ENCODE data around the gene FAM151B. TPM values are rescaled to one million over a fixed set of nuclear protein-coding genes. Genes with fewer than 3 reads are reported as not detected.
"Not testable (repeated sequence)": the region's sequence is repeated elsewhere in the genome, so short reads cannot be mapped to it uniquely, and the experiment has no call there.

The FAM151B gene
- total and polyA plus RNA-seq, 2 of the 8 experiments (the other 6 are each of a cell fraction or from before 2014, with no cell fraction given), result 0.62 to 1.1 TPM

- H3K23me2 ChIP-seq (ENCODE audit: low read depth, low read length), result no peaks in the 10 kb centered on the region
- peaks cover 0 to 21% (median 5%) of the 10 kb centered on the region in 4 experiments; a peak in 4 of 8 replicates for H3K36me3 ChIP-seq (ENCODE audit: control insufficient read depth in 2 of 4, insufficient read depth in 4 of 4, low read length in 3 of 4)
- H2AFZ ChIP-seq (ENCODE audit: low read length), result no peak overlapping the region
- no peak overlapping the region for H2AK5ac ChIP-seq (ENCODE audit: low read depth, low read length)
- ChIA-PET CTCF (ENCODE audit: partially characterized antibody) (no interaction called here), POLR2A (ENCODE audit: partially characterized antibody) (no interaction called here)
- H3K27me3 ChIP-seq (replicated peaks in 1 of 4; ENCODE audit: control insufficient read depth in 3 of 4, extremely low read depth in 1 of 4, insufficient read depth in 3 of 4, low read length in 3 of 4), result no peaks in the 10 kb centered on the region
- H3K79me1 ChIP-seq (ENCODE audit: low read depth, low read length), result no peaks in the 10 kb centered on the region
- H3K23ac ChIP-seq (ENCODE audit: insufficient read length), result no peak overlapping the region
- no peaks in the 10 kb centered on the region for H4K20me1 ChIP-seq (replicated peaks in 1 of 2; ENCODE audit: control insufficient read depth in 1 of 2, insufficient read depth in 2 of 2, low read length in 2 of 2)
- no peak for TF ChIP-seq SAP30 (IDR thresholded peaks at IDR 0.05; ENCODE audit: insufficient read depth, insufficient replicate concordance, low read length)
- FAIRE-seq (no peak), DNase-seq (ENCODE audit: low read depth in 1 of 2, low spot score in 2 of 2) (no peak)
- no peak overlapping the region for H4K8ac ChIP-seq (ENCODE audit: extremely low read depth, insufficient read depth, low read length)
- no peak overlapping the region for H2BK12ac ChIP-seq (ENCODE audit: low read depth, low read length)
- no peak overlapping the region for H3K9ac ChIP-seq (replicated peaks in 1 of 4; ENCODE audit: extremely low read depth in 1 of 4, low read depth in 3 of 4, low read length in 3 of 4)
- no peak overlapping the region for H4K5ac ChIP-seq (ENCODE audit: insufficient read length, low read depth, low read length)
- no peak overlapping the region for H3K4me3 ChIP-seq (ENCODE audit: extremely low read depth in 1 of 4, insufficient read depth in 2 of 4, low read depth in 3 of 4, low read length in 4 of 4)
- no peak overlapping the region for H4K91ac ChIP-seq (replicated peaks; ENCODE audit: insufficient read length, low read length)
- no peak overlapping the region for H3K56ac ChIP-seq (replicated peaks; ENCODE audit: insufficient read length, low read depth, low read length)
- no peak overlapping the region for H3K4ac ChIP-seq (replicated peaks; ENCODE audit: insufficient read length, low read depth, low read length)
- H3K79me2 ChIP-seq (ENCODE audit: control insufficient read depth in 1 of 2, insufficient read depth in 2 of 2, low read length in 2 of 2), result no peaks in the 10 kb centered on the region
- no peak overlapping the region for H2BK5ac ChIP-seq (ENCODE audit: low read depth, low read length)
- H3K27ac ChIP-seq (ENCODE audit: low read depth, low read length), result no peak overlapping the region
- H3K14ac ChIP-seq (ENCODE audit: insufficient read length), result no peak overlapping the region
- no peak overlapping the region for H2BK120ac ChIP-seq (replicated peaks; ENCODE audit: low read depth, low read length)
- 81% methylated on average over 1 of the region's 1 CpG; no CpG with 5 or more reads in 1 of the 2 experiments for WGBS, 2 experiments (ENCODE audit: extremely low coverage in 1 of 2, insufficient coverage in 1 of 2, insufficient read length in 1 of 2, insufficient replicate concordance in 2 of 2, low coverage in 1 of 2, low lambda C conversion rate in 2 of 2, missing lambda C conversion rate in 1 of 2)
- H3K4me1 ChIP-seq (replicated peaks in 1 of 4; ENCODE audit: control insufficient read depth in 3 of 4, insufficient read depth in 4 of 4, low read length in 3 of 4), result no peaks in the 10 kb centered on the region
- H2BK15ac ChIP-seq (ENCODE audit: low read length), result no peak overlapping the region
- H3K18ac ChIP-seq (ENCODE audit: extremely low read depth, low read length), result no peak overlapping the region
- no peak overlapping the region for H2BK20ac ChIP-seq (ENCODE audit: low read length)
- no peak overlapping the region for H3K4me2 ChIP-seq (ENCODE audit: insufficient read depth in 1 of 2, low read depth in 2 of 2, low read length in 2 of 2)
- H3K9me3 ChIP-seq (ENCODE audit: insufficient read depth in 2 of 2, low read depth in 1 of 2, low read length in 1 of 2), result peaks cover 6 to 8% of the 10 kb centered on the region in 2 experiments; a peak in 3 of 4 replicates
These were observed 19.8 kb upstream of the FAM151B start for GRCh38 chr5:80468131-80468530.

GRCh38 chr5:80470631-80471030 is 17.3 kb upstream of the FAM151B start:
- not testable (repeated sequence) for H3K9ac ChIP-seq (replicated peaks in 1 of 4; ENCODE audit: extremely low read depth in 1 of 4, low read depth in 3 of 4, low read length in 3 of 4)

More at GRCh38 chr5:80470631-80471030, 17.3 kb upstream of the FAM151B start:
- H2BK5ac ChIP-seq (ENCODE audit: low read depth, low read length); H2BK12ac ChIP-seq (ENCODE audit: low read depth, low read length); FAIRE-seq; H3K4me1 ChIP-seq (replicated peaks in 1 of 4; ENCODE audit: control insufficient read depth in 3 of 4, insufficient read depth in 4 of 4, low read length in 3 of 4); H2BK20ac ChIP-seq (ENCODE audit: low read length); H4K91ac ChIP-seq (replicated peaks; ENCODE audit: insufficient read length, low read length); H3K56ac ChIP-seq (replicated peaks; ENCODE audit: insufficient read length, low read depth, low read length); H3K4me2 ChIP-seq (ENCODE audit: insufficient read depth in 1 of 2, low read depth in 2 of 2, low read length in 2 of 2); H2AK5ac ChIP-seq (ENCODE audit: low read depth, low read length); H3K23me2 ChIP-seq (ENCODE audit: low read depth, low read length); H4K8ac ChIP-seq (ENCODE audit: extremely low read depth, insufficient read depth, low read length); H2AFZ ChIP-seq (ENCODE audit: low read length); H2BK120ac ChIP-seq (replicated peaks; ENCODE audit: low read depth, low read length); POLR2A ChIA-PET (ENCODE audit: partially characterized antibody); CTCF ChIA-PET (ENCODE audit: partially characterized antibody); H3K4ac ChIP-seq (replicated peaks; ENCODE audit: insufficient read length, low read depth, low read length); H3K9me3 ChIP-seq (ENCODE audit: insufficient read depth in 2 of 2, low read depth in 1 of 2, low read length in 1 of 2); H3K4me3 ChIP-seq (ENCODE audit: extremely low read depth in 1 of 4, insufficient read depth in 2 of 4, low read depth in 3 of 4, low read length in 4 of 4); H3K18ac ChIP-seq (ENCODE audit: extremely low read depth, low read length); H3K27me3 ChIP-seq (replicated peaks in 1 of 4; ENCODE audit: control insufficient read depth in 3 of 4, extremely low read depth in 1 of 4, insufficient read depth in 3 of 4, low read length in 3 of 4); H3K23ac ChIP-seq (ENCODE audit: insufficient read length); H3K14ac ChIP-seq (ENCODE audit: insufficient read length); H3K79me1 ChIP-seq (ENCODE audit: low read depth, low read length); H4K5ac ChIP-seq (ENCODE audit: insufficient read length, low read depth, low read length); H4K20me1 ChIP-seq (replicated peaks in 1 of 2; ENCODE audit: control insufficient read depth in 1 of 2, insufficient read depth in 2 of 2, low read length in 2 of 2); H3K79me2 ChIP-seq (ENCODE audit: control insufficient read depth in 1 of 2, insufficient read depth in 2 of 2, low read length in 2 of 2); H3K27ac ChIP-seq (ENCODE audit: low read depth, low read length); H2BK15ac ChIP-seq (ENCODE audit: low read length); DNase-seq (ENCODE audit: low read depth in 1 of 2, low spot score in 2 of 2): not testable (repeated sequence)
- H3K36me3 ChIP-seq (ENCODE audit: control insufficient read depth in 2 of 4, insufficient read depth in 4 of 4, low read length in 3 of 4), result peaks cover 0 to 20% (median 10%) of the 10 kb centered on the region in 4 experiments; a peak in 3 of 8 replicates
- WGBS, 2 experiments (ENCODE audit: extremely low coverage in 1 of 2, insufficient coverage in 1 of 2, insufficient read length in 1 of 2, insufficient replicate concordance in 2 of 2, low coverage in 1 of 2, low lambda C conversion rate in 2 of 2, missing lambda C conversion rate in 1 of 2), result 80% methylated on average over 1 of the region's 2 CpGs; no CpG with 5 or more reads in 1 of the 2 experiments
